GDM1 (cell line): ENCODE results near the gene TBX15.
"Not testable (repeated sequence)": the region's sequence is repeated elsewhere in the genome, so short reads cannot be mapped to it uniquely, and the experiment has no call there.

ENCODE experiments used
- DNase-seq: peaks from one replicate; lab custom pipeline; 2025; lab: John Stamatoyannopoulos, UW

The TBX15 gene

DNA sequence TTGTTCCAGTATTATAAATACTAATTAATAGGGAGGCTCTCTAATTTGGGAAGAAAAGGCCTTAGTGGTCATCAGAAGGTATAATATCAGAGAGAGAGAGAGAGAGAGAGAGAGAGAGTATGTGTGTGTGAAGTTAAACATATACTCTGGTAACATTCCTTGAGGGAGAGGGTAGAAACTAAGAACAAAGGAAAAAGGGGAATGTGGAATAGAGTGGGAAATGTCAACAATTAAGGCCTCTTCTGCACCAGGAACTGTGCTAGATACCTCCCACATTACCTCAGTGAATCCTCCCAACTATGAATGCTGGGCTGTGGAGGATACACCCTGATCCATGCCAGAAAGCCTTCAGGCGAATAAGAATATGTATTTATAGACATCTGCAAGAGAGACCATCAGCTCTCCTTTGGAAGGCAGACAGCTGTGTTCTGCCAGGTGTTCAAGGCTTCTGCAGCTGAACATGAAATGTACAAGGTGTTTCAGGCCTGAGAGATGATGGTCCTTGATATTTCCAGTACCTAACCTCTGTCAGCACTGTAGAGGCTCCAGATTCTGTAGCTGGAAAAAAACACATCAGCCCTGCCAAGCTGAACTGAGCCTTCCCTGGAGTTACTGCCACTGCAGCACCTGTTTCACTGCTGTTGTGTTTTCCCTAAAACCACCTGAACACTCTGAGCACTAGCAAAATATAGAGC, 29.1 kb downstream of the TBX15 start:
- no peak for DNase-seq

DNA sequence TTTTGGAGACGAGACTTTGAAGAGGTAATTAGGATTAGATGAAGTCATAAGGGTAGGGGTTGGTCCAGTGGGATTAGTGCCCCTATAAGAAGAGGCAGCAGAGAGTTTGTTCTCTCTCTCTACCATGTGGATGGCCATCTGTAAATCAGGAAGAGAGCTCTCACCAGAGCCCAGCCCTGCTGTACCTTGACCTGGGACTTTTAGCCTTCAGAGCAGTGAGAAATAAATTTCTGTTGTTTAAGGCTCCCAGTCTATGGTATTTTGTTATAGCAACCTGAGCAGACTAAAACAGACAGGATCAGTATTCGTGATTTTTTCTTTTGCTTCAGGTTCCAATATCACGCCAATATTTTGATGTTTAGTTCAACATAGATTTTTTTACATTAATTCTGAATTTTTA, 30.0 kb downstream of the TBX15 start:
- no peak for DNase-seq

GRCh38 chr1:118957579-118957978, 30.6 kb downstream of the TBX15 start:
- DNase-seq, result not testable (repeated sequence)

GRCh38 chr1:118954301-118954905, 33.7 kb downstream of the TBX15 start:
- no peak for DNase-seq

GRCh38 chr1:118951270-118951936, 36.7 kb downstream of the TBX15 start:
- no peak for DNase-seq

DNA sequence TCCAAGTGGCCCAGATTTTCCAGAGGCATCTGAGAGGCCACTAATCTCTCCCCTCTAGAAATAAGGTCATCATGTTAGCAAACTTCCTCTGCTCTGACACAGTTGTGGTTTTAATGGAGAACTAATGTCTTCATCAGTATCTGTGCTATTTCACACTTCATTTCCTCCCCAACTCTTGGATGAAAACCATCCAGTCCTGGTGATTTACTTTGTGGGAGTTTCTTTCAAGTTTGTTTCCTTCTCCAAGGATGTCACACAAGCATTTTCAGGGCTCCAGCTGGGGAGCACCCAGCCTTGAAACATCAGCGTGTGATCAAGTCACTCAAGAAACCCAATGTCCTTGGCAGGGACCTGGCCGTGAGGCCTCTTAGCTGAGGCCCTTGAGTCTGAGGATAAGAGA, 38.8 kb downstream of the TBX15 start:
- no peak for DNase-seq

- no peak for DNase-seq
These were observed 39.3 kb downstream of the TBX15 start for GRCh38 chr1:118948846-118949245.

DNA sequence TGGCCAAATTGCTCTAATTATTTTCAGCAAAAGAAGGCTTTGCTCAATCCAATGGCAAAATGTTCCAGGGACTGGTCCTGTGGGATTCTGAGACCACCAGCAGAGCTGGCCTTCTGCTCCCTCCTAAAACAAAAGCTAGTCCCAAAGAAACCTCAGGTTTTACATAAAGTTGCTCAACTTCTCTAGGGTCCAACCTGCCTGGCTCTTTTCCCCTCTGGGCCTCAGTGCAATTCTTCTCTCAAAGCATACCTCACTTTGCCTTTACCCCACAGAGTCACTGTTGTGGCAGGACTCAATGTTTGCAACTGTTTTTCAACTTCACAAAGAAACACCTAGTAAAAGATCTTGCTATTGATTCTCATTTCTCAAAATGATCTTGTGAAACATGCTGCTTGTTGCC, 39.8 kb downstream of the TBX15 start:
- DNase-seq, result no peak

DNA sequence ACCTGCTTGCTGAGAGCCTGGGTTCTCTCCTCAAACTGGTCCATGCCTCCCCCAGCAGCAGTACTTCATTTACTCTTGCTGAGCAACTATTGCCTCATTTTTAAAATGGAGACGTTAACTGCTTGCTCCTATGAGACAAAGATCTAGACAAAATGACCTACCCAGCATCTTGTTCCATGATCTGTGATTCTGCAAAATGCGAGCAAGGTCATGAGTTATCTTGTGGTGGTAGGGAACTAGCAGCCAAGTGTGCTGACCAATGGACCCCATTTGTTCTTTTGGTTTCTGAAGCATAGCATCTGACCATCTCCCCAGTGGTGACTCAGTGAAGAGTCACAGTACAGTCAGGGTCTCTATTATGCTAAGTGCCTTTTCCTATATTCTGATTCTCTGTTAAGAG, 40.4 kb downstream of the TBX15 start:
- no peak for DNase-seq

- no peak for DNase-seq
These were observed 41.0 kb downstream of the TBX15 start for GRCh38 chr1:118947003-118947765.

- no peak for DNase-seq
These were observed 42.7 kb downstream of the TBX15 start for GRCh38 chr1:118945489-118945888.

DNA sequence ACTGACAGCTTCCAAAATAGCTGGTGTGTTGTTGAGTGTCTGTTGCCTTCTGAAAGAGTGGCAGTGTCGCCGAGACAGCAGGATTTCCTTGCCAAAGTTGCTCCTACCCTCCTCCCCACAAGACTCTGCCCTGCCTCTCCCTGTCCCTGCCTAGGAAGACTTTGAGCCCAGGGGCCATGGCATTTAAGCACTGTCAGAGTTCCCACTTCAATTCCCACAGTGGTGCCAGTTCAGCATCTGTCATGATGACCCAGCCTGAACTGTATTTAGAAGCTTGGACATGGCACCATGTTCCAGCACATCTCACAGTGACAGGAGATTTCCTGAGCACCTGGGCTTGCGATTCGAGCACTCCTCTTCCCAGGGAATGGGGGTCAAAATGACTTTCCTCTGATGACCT, 43.6 kb downstream of the TBX15 start:
- no peak for DNase-seq

DNA sequence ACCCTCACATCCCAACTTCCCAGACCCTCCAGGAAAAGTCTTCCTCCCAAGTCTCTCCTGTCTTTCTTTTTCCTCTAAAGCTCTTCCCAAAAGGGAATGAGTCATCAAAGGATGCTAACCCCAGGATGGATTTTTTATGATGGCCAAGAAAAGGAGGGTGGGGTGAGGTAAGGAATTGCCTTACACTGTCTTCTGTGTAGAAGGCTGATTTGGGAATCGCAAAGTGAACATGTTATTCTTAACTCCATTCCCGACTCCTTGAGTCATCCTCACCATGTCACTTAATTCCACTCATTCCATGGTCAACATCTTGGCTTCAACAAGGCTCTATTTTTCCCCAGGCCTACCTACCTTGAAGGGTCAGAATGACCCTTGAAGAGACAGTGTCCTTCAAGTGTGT, 44.0 kb downstream of the TBX15 start:
- DNase-seq, result no peak

GRCh38 chr1:118940957-118941356, 47.2 kb downstream of the TBX15 start:
- no peak for DNase-seq

DNA sequence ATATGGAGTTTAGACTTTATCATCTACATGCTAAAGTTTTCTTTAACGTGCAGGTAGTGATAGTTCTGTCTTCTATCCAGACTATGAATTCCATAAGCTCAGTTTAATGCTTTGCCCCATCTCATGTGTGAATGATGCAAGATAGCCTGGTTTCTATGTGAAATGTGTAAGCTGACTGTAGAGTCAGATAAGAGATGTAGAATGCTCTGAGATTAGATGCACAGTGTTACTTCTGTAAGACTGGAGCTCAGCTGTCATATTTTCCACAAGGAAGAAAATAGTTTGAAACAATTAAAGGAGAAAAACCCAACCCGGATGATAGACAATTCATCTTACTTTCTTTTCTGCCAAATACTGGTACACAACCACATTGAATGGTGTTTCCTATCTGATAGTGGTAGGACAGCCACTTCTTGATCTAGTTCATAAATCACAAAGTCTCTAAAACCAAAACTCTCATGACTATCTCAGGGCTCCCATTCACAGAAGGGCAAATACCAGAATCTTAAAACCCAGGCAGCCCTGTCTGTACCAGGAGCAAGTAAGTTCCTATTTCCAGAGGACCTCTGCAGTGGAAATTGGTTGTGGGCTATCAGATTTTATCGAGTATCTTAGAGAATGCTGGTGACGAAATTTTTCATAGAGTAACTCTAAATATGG, 50.6 kb downstream of the TBX15 start:
- DNase-seq, result no peak

- DNase-seq, result no peak
These were observed 53.4 kb downstream of the TBX15 start for GRCh38 chr1:118934706-118935105.

DNA sequence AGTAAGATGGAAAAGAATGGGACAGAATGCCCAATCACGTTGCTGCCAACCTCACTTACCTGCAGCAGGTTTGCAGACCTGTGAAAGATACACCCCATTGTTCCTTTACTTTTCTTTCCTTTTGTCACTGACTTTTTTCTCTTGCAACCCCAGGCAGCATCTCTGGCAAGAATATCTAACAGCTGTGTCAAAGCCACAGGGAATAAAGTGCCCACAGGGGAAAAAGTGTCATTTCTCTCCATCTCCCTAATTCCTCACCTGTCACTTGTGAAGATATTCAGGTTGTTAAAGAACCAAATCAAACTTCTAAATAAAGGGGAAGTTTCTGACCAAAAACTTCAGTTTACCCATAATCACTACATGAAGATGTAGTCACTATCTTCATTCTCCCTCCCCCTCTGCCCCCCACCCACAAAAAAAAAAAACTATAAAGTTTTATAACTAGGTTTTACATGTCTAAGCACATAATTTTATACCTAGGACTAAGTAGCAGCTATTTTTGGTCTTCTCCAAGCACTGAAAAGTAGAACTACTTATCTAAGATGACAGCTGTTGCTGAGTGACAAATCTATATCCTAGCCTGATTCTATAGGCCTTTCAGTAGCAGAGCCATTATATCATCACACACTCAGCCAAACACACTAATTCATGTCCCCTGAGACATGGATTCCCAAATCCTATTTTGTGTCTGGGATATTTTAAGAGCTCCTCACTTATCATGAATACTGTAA, 54.9 kb downstream of the TBX15 start:
- no peak for DNase-seq

DNA sequence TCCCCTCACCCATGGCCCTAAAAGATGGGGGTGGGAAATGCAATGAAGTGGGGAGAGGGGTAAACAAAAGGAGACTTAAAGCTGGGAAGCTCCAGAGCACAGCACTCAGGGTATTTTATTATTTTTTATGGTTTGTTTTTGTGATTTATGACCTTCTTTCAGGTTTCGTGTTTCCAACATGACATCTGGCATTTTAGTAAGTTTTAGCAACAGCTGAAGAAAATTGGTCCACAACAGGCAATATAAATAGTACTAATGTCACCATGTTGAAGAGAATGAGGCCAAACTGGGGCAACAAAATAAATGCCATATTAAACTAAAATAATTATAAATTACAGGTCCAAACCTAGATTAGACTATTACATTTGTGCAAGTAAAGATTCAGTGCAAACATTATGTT, 56.3 kb downstream of the TBX15 start:
- no peak for DNase-seq

DNA sequence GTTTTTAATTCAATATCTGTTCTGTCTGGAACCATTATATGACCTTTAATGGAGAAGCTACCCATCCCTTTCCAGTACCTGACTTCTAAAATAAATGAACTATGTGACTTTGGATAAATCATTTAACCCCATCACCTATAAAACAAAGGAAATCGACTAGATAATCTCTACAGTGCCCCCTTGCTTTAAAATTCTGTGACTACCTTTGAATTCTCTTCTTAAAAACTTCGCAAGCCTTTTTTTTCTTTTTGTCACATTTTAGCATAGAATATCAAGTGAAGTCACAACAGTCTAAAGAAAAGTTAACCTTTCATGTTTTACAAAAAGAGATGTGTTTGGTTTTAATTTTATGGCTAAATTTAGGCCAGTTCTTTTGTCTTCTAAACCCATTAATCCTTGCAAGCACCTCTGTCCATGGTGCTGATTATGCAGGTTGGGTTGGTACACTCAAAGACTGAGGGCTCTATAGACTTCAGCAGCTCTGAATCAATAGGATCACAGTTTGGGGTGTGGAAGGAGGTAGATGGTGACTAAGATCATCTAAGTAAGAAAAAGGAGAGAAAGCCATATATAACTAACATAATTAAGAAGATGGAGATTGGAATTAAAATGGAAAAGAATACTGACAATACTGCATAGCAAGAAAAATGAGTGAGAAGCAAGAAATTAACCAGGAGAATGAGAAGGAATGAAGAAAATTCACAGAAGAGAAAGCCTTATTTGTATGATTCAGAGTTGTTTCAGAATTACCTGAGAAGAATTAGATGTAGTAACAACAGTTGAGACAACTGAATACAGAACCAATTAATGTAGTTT, 59.2 kb downstream of the TBX15 start:
- DNase-seq, result no peak

DNA sequence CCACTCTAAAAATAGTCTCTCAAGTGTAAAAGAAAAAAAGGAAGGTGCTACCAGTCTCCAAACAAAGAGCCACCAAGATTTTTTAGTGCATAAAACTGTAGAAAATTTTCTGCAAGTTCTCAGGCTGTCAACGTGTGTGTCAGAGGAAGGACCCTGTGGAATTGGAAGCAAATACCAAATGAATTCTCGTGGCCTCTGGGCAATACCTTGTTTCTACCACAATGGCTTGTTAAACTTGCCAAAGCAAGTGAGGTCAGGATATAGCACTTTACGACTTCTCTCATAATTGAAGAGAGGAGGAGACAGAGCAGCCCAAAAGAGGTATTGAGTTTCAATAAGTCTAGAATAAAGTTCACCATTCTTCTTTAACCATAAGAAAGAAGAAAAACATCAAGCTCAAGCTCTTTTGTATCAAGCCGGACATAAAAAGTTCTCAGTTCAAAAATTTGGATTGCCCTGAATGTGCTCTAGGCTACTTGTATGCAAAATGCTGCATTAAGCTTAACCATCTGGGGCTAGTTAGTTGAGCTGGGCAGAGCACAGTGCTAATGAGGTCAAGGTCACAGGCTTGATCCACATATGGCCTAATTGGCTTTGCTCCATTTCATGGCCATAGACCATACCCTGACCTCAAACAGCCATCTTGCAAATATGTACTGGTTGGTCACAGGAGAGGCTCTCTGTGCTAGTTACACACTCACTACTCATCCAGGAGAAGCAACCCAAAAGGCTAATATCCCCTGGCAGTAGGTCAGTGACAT, 60.5 kb downstream of the TBX15 start:
- no peak for DNase-seq
